H1 (cell line): ENCODE measurements around the gene NUP210. TPM values are rescaled to one million over a fixed set of nuclear protein-coding genes. Genes with fewer than 3 reads are reported as not detected.

Experiments used
- CTCF ChIA-PET: fragments of 300-600 bp; sonication (Branson Sonifier 250); formaldehyde crosslinking; loops from one replicate; lab custom pipeline; 2021; ENCODE audit not compliant: partially characterized antibody; lab: Charles Lee
- POLR2A ChIA-PET: fragments of 300-600 bp; sonication (Branson Sonifier 250); formaldehyde crosslinking; loops from one replicate; lab custom pipeline; 2021; ENCODE audit warnings: inconsistent platforms; ENCODE audit not compliant: partially characterized antibody; lab: Charles Lee
- DNase-seq, 2 experiments: peaks; one replicate each; pipeline versions ENCODE4 v3.0.0 to v3.0.0-alpha.2; 2010 to 2022; ENCODE audit warnings: low spot score in 2 of 2, low read depth in 1 of 2, mixed read lengths in 1 of 2
- FAIRE-seq: peaks from 2 replicates; lab custom pipeline; 2011; peaks lifted over from hg19 to GRCh38; lab: Jason Lieb, UNC
- H2AFZ ChIP-seq: 2 replicates; pipeline ENCODE4 v1.8.1; 2012; ENCODE audit warnings: low read length, inconsistent platforms
- H2AK5ac ChIP-seq: 2 replicates; pipeline ENCODE4 v1.6.1; 2013; ENCODE audit warnings: low read depth, low read length
- H2BK120ac ChIP-seq: replicated peaks from 2 replicates; pipeline ENCODE3; 2013; ENCODE audit warnings: low read depth, low read length, inconsistent platforms
- H2BK12ac ChIP-seq: 2 replicates; pipeline ENCODE4 v1.6.1; 2013; ENCODE audit warnings: low read depth, low read length
- H2BK15ac ChIP-seq: 2 replicates; pipeline ENCODE4 v1.6.1; 2013; ENCODE audit warnings: low read length
- H2BK20ac ChIP-seq: 2 replicates; pipeline ENCODE4 v1.6.1; 2013; ENCODE audit warnings: low read length
- H2BK5ac ChIP-seq: 2 replicates; pipeline ENCODE4 v1.6.1; 2013; ENCODE audit warnings: low read depth, low read length
- H3K14ac ChIP-seq: 2 replicates; pipeline ENCODE4 v1.6.1; 2013; ENCODE audit warnings: inconsistent platforms; ENCODE audit not compliant: insufficient read length
- H3K18ac ChIP-seq: 2 replicates; pipeline ENCODE4 v1.6.1; 2013; ENCODE audit warnings: low read length; ENCODE audit errors: extremely low read depth
- H3K23ac ChIP-seq: 2 replicates; pipeline ENCODE4 v1.6.1; 2013; ENCODE audit warnings: inconsistent platforms; ENCODE audit not compliant: insufficient read length
- H3K23me2 ChIP-seq: 2 replicates; pipeline ENCODE4 v1.6.1; 2013; ENCODE audit warnings: low read depth, low read length
- H3K27ac ChIP-seq: 2 replicates; pipeline ENCODE4 v1.6.1; 2011; ENCODE audit warnings: low read depth, low read length, inconsistent platforms
- H3K27me3 ChIP-seq, 4 experiments: replicated peaks in 1 of 4; 1 replicate in 1 of 4; 2 replicates in 3 of 4; pipeline versions ENCODE4 v1.6.1 to v1.8.1; 2011 to 2013; ENCODE audit warnings: low read length in 3 of 4, mild to moderate bottlenecking in 3 of 4, inconsistent platforms in 2 of 4, mixed read lengths in 2 of 4, moderate library complexity in 1 of 4; ENCODE audit not compliant: control insufficient read depth in 3 of 4, insufficient read depth in 3 of 4; ENCODE audit errors: extremely low read depth in 1 of 4
- H3K36me3 ChIP-seq, 4 experiments: 2 replicates each; pipeline versions ENCODE4 v1.6.1 to v1.8.1; 2011 to 2013; ENCODE audit warnings: mild to moderate bottlenecking in 4 of 4, low read length in 3 of 4, moderate library complexity in 2 of 4, control low read depth in 1 of 4, inconsistent platforms in 1 of 4; ENCODE audit not compliant: insufficient read depth in 4 of 4, control insufficient read depth in 2 of 4
- H3K4ac ChIP-seq: replicated peaks from 2 replicates; pipeline ENCODE3; 2013; ENCODE audit warnings: low read length, low read depth, mixed read lengths, inconsistent platforms; ENCODE audit not compliant: insufficient read length
- H3K4me1 ChIP-seq, 4 experiments: replicated peaks in 1 of 4; 1 replicate in 1 of 4; 2 replicates in 3 of 4; pipeline versions ENCODE4 v1.6.1 to v1.8.1; 2011 to 2013; ENCODE audit warnings: low read length in 3 of 4, inconsistent platforms in 2 of 4, mixed read lengths in 1 of 4; ENCODE audit not compliant: insufficient read depth in 4 of 4, control insufficient read depth in 3 of 4
- H3K4me2 ChIP-seq, 2 experiments: 2 replicates each; pipeline versions ENCODE4 v1.6.1 to v1.8.1; 2011 to 2013; ENCODE audit warnings: low read depth in 2 of 2, low read length in 2 of 2, control low read depth in 1 of 2, inconsistent platforms in 1 of 2, mild to moderate bottlenecking in 1 of 2; ENCODE audit not compliant: insufficient read depth in 1 of 2
- H3K4me3 ChIP-seq, 4 experiments: fragments of 200-600, 300-600 bp in 1 of 4; sonication (generic), shearing (Covaris generic), sonication (Bioruptor Twin) in 1 of 4; 2 replicates each; pipeline versions ENCODE4 v1.5.1 to v1.8.1; 2011 to 2016; ENCODE audit warnings: low read length in 4 of 4, low read depth in 3 of 4, control low read depth in 2 of 4, inconsistent platforms in 2 of 4, mild to moderate bottlenecking in 2 of 4, mixed read lengths in 1 of 4, moderate library complexity in 1 of 4; ENCODE audit not compliant: insufficient read depth in 2 of 4; ENCODE audit errors: extremely low read depth in 1 of 4
- H3K56ac ChIP-seq: replicated peaks from 2 replicates; pipeline ENCODE3; 2013; ENCODE audit warnings: low read depth, mild to moderate bottlenecking, mixed read lengths, low read length, inconsistent platforms; ENCODE audit not compliant: insufficient read length
- H3K79me1 ChIP-seq: 2 replicates; pipeline ENCODE4 v1.6.1; 2013; ENCODE audit warnings: low read depth, low read length, control low read depth
- H3K79me2 ChIP-seq, 2 experiments: 2 replicates each; pipeline versions ENCODE4 v1.6.1 to v1.8.1; 2012 to 2013; ENCODE audit warnings: low read length in 2 of 2, mild to moderate bottlenecking in 2 of 2, inconsistent platforms in 1 of 2; ENCODE audit not compliant: insufficient read depth in 2 of 2, control insufficient read depth in 1 of 2
- H3K9ac ChIP-seq, 4 experiments: replicated peaks in 1 of 4; 1 replicate in 1 of 4; 2 replicates in 3 of 4; pipeline versions ENCODE4 v1.6.1 to v1.8.1; 2011 to 2013; ENCODE audit warnings: low read depth in 3 of 4, low read length in 3 of 4, control low read depth in 2 of 4, mild to moderate bottlenecking in 2 of 4, moderate library complexity in 2 of 4, inconsistent platforms in 1 of 4; ENCODE audit errors: extremely low read depth in 1 of 4
- H3K9me3 ChIP-seq, 2 experiments: 2 replicates each; pipeline versions ENCODE4 v1.6.1 to v1.8.1; 2012 to 2013; ENCODE audit warnings: mild to moderate bottlenecking in 2 of 2, moderate library complexity in 2 of 2, control low read depth in 1 of 2, inconsistent platforms in 1 of 2, low read depth in 1 of 2, low read length in 1 of 2, mixed read lengths in 1 of 2; ENCODE audit not compliant: insufficient read depth in 2 of 2
- H4K20me1 ChIP-seq, 2 experiments: replicated peaks in 1 of 2; 2 replicates each; pipeline versions ENCODE3 to v1.8.1; 2011 to 2013; ENCODE audit warnings: inconsistent platforms in 2 of 2, low read length in 2 of 2, mild to moderate bottlenecking in 1 of 2; ENCODE audit not compliant: insufficient read depth in 2 of 2, control insufficient read depth in 1 of 2
- H4K5ac ChIP-seq: 2 replicates; pipeline ENCODE4 v1.6.1; 2013; ENCODE audit warnings: low read length, low read depth, mixed read lengths, inconsistent platforms; ENCODE audit not compliant: insufficient read length
- H4K8ac ChIP-seq: 2 replicates; pipeline ENCODE4 v1.8.0; 2013; ENCODE audit warnings: mild to moderate bottlenecking, moderate library complexity, low read length, inconsistent platforms; ENCODE audit not compliant: insufficient read depth; ENCODE audit errors: extremely low read depth
- H4K91ac ChIP-seq: replicated peaks from 2 replicates; pipeline ENCODE3; 2013; ENCODE audit warnings: low read length, mixed read lengths, inconsistent platforms; ENCODE audit not compliant: insufficient read length
- POLR2A ChIP-seq, 2 experiments: IDR thresholded peaks; 1 replicate in 1 of 2; 2 replicates in 1 of 2; pipeline ENCODE4 v1.6.1; 2011; ENCODE audit warnings: low read depth in 2 of 2, low read length in 2 of 2, mild to moderate bottlenecking in 2 of 2; ENCODE audit errors: control extremely low read depth in 1 of 2
- WGBS, 2 experiments: shearing (Covaris generic) in 1 of 2; methylation state at CpG; one replicate each; pipeline versions ENCODE4 v1.1.6 to v1.1.7; 2013 to 2015; ENCODE audit warnings: low lambda C conversion rate in 2 of 2, mixed read lengths in 2 of 2, inconsistent platforms in 1 of 2, low coverage in 1 of 2, missing lambda C conversion rate in 1 of 2; ENCODE audit not compliant: insufficient replicate concordance in 2 of 2, insufficient coverage in 1 of 2, insufficient read length in 1 of 2; ENCODE audit errors: extremely low coverage in 1 of 2, missing lambda C conversion rate in 1 of 2; 5-methylcytosine and 5-hydroxymethylcytosine counted together
- polyA plus RNA-seq, 7 experiments: library from polyadenylated mRNA; depleted of rRNA in 3 of 7; stranded (reverse) in 5 of 7; unstranded in 2 of 7; fragments of >200 nt in 5 of 7; fragments of 200-250 nt in 2 of 7; gene quantifications; 1 replicate in 5 of 7; 2 replicates in 1 of 7; 4 replicates in 1 of 7; pipeline versions ENCODE4 v1.2.1 to v1.2.3, GENCODE V29; 2011 to 2013; ENCODE audit warnings: missing spikeins in 2 of 7, mixed read lengths in 2 of 7
- total RNA-seq: library from RNA; stranded (reverse); fragmentation: NEBNext Ultra II Directional; extraction: Animal tissue kit (Norgen Biotek cat#: 25700); gene quantifications from 2 replicates; pipeline ENCODE4 v1.2.1, GENCODE V29; 2021

NUP210 gene
- total and polyA plus RNA-seq, 2 of the 8 experiments (the other 6 are each of a cell fraction or from before 2014, with no cell fraction given), result 51.0 to 53.7 TPM

DNA sequence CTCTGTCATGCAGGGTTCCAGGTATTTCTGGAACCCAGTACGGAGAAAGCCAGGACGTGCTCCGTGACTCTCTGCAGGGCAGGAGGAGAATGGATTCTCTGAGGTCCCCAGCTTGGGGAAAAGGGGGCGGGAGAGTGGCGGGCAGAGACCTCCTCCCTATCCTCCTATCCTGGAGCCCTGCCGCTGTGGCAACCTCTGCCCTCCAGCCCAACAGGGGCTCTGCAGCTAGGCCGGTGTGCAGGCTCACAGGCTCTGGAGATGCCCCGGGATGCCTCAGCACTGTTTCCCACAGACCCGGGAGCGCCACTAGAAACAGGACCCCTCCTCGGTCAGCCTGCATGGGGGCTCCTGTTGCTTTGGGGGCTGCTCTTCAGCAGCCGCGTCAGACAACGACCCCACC, 43.1 kb downstream of the NUP210 start:
- CTCF ChIA-PET, result interaction anchor here (0.7 to 1.0 kb wide), 2 partner anchors 26 to 33 kb away, joined by 3 read pairs; no protein-coding TSS in a partner anchor
- no peak overlapping the region for H2BK5ac ChIP-seq
- no peak overlapping the region for H3K27ac ChIP-seq
- H2BK120ac ChIP-seq, result no peak overlapping the region
- H4K5ac ChIP-seq, result no peak overlapping the region
- no peak overlapping the region for H4K91ac ChIP-seq
- no peak overlapping the region for H4K8ac ChIP-seq
- H3K56ac ChIP-seq, result no peak overlapping the region
- H4K20me1 ChIP-seq, result peaks cover 2 to 9% of the 10 kb centered on the region in 2 experiments
- H3K36me3 ChIP-seq, result peaks cover 0 to 51% (median 13%) of the 10 kb centered on the region in 4 experiments; a peak in 7 of 8 replicates
- H3K23me2 ChIP-seq, result peaks cover 5% of the 10 kb centered on the region
- no peak overlapping the region for H2AFZ ChIP-seq
- no peak for FAIRE-seq
- no peak overlapping the region for H3K9ac ChIP-seq
- H3K27me3 ChIP-seq, result no peaks in the 10 kb centered on the region
- no peak overlapping the region for H2AK5ac ChIP-seq
- 88% methylated on average over 14 of the region's 14 CpGs; no CpG with 5 or more reads in 1 of the 2 experiments for WGBS, 2 experiments
- no peak for TF ChIP-seq POLR2A (IDR thresholded peaks at IDR 0.05; ENCODE audit: control extremely low read depth in 1 of 2, low read depth in 2 of 2, low read length in 2 of 2)
- TF ChIP-seq, all 59 proteins: peak for 0
- Histone ChIP-seq H3K4me1 (no peaks in the 10 kb centered on the region), H3K14ac (no peak overlapping the region), H3K4me2 (no peak overlapping the region), H3K9me3 (no peaks in the 10 kb centered on the region), H3K23ac (no peak overlapping the region), H3K4me3 (no peak overlapping the region), H2BK12ac (no peak overlapping the region), H3K4ac (no peak overlapping the region), H3K79me2 (no peaks in the 10 kb centered on the region), H3K18ac (no peak overlapping the region), H2BK20ac (no peak overlapping the region), H2BK15ac (no peak overlapping the region), H3K79me1 (no peaks in the 10 kb centered on the region; the same call in 1 of the 2 replicates)
- DNase-seq, result no peak
- POLR2A ChIA-PET, result no interaction called here
